Epithelial cell of prostate (primary cell): Measurements from ENCODE around the gene OGN.
"Not testable (repeated sequence)": the region's sequence is repeated elsewhere in the genome, so short reads cannot be mapped to it uniquely, and the experiment has no call there.

Source experiments
- DNase-seq: peaks from one replicate; pipeline ENCODE4 v3.0.0-alpha.2; 2011; ENCODE audit warnings: low read depth, low spot score
- H3K27ac ChIP-seq: fragments of 450-650 bp; 2 replicates; pipeline ENCODE4 v1.5.1; 2017; ENCODE audit warnings: mild to moderate bottlenecking

Gene OGN, protein sequence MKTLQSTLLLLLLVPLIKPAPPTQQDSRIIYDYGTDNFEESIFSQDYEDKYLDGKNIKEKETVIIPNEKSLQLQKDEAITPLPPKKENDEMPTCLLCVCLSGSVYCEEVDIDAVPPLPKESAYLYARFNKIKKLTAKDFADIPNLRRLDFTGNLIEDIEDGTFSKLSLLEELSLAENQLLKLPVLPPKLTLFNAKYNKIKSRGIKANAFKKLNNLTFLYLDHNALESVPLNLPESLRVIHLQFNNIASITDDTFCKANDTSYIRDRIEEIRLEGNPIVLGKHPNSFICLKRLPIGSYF

GRCh38 chr9:92404042-92404836, at the start of gene OGN:
OGN (minus strand) TSS chr9:92404578; CDS start chr9:92403407, 1,171 bp downstream.
- DNase-seq: no peak
- H3K27ac ChIP-seq: no peak within 1 kb of the TSS

DNA sequence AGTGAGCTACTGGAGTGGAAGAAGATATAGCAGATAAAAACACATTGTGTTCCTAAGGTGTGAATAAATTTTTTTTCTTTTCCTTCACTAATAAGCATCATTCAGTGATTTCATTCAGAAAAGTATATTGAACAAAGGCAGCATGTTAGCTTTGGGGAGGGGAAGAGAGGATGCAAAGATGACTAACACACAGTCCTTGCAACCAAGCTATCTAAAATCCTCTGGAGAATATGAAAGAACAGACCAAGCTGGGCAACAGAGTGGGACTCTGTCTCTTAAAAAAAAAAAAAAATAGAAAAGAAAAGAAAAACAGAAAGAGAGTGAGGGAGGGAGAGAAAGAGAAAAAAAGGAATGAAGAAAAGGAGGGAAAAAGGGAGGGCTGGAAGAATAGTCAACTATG, 42.2 kb upstream of the OGN start:
- H3K27ac ChIP-seq: no peak overlapping the region
- DNase-seq: no peak

GRCh38 chr9:92444841-92445240, 40.5 kb upstream of the OGN start:
- no peak overlapping the region for H3K27ac ChIP-seq
- no peak for DNase-seq

GRCh38 chr9:92440751-92441046, 36.3 kb upstream of the OGN start:
- H3K27ac ChIP-seq: no peak overlapping the region
- DNase-seq: no peak

GRCh38 chr9:92439921-92440750, 35.8 kb upstream of the OGN start:
- peak; percentile 68 for DNase-seq
- peak overlapping the region; percentile 14 for H3K27ac ChIP-seq

GRCh38 chr9:92438900-92439526, 34.6 kb upstream of the OGN start:
- no peak for DNase-seq
- no peak overlapping the region for H3K27ac ChIP-seq

DNA sequence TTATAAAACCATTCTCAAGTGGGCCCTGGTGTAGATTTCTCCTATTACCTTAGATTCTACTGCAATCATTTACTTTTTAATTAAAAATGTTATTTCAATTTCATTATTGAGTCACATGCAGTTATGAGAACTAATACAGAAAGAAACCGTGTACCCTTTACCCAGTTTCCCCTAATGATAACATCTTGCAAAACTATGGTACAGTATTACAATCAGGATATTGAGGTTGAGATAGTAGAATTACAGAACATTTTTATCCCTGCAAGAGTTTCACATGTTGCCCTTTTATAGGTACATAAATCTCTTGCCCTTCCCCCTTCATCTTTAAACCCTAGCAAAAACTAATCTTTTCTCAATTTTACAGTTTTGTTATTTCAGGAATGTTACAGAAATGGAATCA, 30.9 kb upstream of the OGN start:
- DNase-seq: no peak
- H3K27ac ChIP-seq: no peak overlapping the region

DNA sequence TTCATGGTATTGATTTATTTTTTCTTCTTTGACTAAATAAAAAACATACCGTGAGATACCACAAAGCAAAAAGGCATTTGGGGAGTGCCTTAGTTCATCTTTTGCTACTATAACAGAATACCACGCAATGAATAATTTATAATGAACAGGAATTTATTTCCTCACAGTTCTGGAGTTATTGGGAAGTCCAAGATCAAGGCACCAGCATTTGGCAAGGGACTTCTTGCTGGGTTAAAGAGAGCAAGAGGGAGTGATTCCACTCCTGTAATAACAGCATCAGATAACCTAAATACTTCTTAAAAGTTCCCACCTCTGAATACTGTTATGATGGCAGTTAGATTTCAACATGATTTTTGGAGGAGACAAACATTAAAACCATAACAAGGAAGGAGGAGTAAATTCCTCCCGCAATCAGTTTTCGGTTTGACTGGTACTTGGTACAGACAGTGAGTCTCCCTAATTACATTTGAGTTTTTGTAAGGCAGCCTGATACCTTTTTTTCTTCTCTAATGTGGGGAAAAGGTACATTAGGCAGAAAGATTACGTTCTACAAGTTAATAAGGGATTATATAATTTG, 28.7 kb upstream of the OGN start:
- H3K27ac ChIP-seq: no peak overlapping the region
- DNase-seq: no peak

- no peak for DNase-seq
- no peak overlapping the region for H3K27ac ChIP-seq
These were observed 28.0 kb upstream of the OGN start for GRCh38 chr9:92432350-92432749.

GRCh38 chr9:92429836-92430235, 25.5 kb upstream of the OGN start:
- no peak for DNase-seq
- H3K27ac ChIP-seq: no peak overlapping the region

- no peak overlapping the region for H3K27ac ChIP-seq
- no peak for DNase-seq
These were observed 22.2 kb upstream of the OGN start for GRCh38 chr9:92426501-92427145.

DNA sequence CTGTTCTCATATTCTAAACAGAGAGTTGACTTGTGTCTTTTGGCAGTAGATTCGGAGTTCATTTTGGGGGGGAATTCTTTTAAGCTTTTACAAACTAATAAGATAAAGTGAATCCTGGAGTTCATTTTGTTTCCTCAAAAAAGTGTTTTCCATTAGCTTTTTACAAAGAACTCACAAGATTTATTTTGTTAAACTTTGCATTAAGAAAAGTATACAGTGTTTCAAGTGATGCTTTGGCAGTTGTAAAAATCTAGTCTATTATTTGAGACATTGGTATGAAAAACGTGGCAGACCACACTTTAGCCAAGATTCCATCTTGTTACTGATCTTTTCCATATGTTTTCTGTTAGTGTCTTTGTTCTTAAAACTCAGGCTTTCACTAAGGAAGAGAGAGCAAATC, 21.1 kb upstream of the OGN start:
- DNase-seq: no peak

GRCh38 chr9:92424340-92424739, 20.0 kb upstream of the OGN start, which contains the start of gene OMD:
OMD (minus strand) TSS chr9:92424471; CDS start chr9:92417558, 6,913 bp downstream.
- DNase-seq: no peak
- no peak within 1 kb of the TSS for H3K27ac ChIP-seq

More for the DNA sequence above, 21.1 kb upstream of the OGN start:
- no peak overlapping the region for H3K27ac ChIP-seq

DNA sequence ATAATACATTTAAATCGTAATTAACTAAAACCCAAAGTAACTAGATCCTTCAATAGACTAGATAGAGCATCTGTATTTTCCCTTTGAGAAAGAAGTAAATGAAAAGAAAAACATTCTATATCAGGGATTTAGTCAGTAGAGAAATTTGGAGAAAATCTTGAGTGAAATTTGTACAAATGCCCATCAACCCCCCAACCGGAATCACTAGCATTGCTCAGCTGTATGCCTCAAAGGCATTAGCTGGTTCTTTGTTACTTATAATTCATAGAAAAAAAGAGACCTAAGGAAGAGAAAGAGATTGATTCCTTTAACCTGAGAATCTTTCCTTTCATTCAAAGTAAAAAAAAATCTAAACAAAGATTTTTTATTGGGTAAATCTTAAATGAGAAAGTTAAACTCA, 19.2 kb upstream of the OGN start:
- no peak overlapping the region for H3K27ac ChIP-seq
- no peak for DNase-seq

- DNase-seq: no peak
- no peak overlapping the region for H3K27ac ChIP-seq
These were observed 18.4 kb upstream of the OGN start for GRCh38 chr9:92422611-92423338.

DNA sequence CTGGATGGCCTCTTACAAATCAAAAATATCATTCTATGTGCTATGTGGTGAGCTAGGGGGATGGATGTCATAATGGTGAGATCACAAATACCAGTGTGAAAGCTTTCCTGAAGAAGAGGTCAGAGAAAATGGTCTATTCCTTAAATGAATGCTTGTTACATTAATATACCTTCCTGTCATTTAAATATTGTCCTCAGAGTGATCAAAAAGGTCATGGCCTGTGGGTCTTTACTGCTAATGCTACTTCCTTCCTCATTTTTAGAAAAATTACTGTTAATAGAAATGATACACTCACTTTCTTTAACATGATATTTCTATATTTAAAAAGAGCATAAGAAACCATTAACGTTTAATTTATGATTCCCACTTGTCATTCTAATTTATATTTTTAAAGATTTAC, 10.2 kb upstream of the OGN start:
- DNase-seq: no peak

GRCh38 chr9:92411157-92411556, 6.8 kb upstream of the OGN start:
- not testable (repeated sequence) for DNase-seq, H3K27ac ChIP-seq

More for the DNA sequence above, 10.2 kb upstream of the OGN start:
- no peak overlapping the region for H3K27ac ChIP-seq

DNA sequence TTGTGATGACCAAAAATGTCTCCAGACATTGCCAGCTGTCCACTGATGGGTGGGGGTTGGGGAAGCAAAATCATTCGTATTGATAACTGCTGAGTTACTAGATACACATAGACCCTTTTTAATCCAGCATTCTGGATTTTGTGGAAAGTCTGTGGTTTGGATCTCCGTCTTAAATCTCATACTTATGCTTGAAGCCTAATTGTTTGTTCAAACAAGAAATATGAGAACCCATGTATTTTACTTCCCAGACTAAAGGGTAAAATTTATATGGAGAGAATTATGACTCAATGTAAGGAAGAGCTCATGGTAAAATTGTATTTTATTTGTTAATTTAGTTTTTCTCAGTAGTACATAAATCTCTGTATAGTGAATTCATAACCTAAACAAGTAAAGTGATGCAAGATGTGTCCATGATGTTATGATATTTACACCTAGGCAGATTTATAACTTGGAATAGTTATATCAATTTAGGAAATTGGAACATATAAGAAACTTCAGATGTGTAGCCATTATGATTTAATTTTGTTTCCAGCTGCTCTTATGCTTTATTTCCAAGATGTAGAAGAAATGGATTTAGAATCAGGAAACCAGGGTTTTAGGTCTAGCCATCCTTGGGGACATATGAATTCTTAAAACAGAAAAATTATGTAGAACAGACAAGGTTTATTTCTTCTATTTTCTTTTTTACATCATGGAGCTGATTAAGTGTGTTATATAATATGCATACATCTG, 4.5 kb upstream of the OGN start:
- no peak overlapping the region for H3K27ac ChIP-seq

More for the DNA sequence above, 4.5 kb upstream of the OGN start:
- no peak for DNase-seq
